Hepatocyte (in vitro differentiated cells): ENCODE measurements around the gene PIK3R6. TPM values are rescaled to one million over a fixed set of nuclear protein-coding genes. Genes with fewer than 3 reads are reported as not detected.

Experiments used
- DNase-seq: peaks from one replicate; pipeline ENCODE4 v3.0.0-alpha.2; 2016; ENCODE audit warnings: low spot score
- H2AFZ ChIP-seq: fragments of 200-600 bp; sonication (generic); 2 replicates; pipeline ENCODE4 v1.6.0; 2016; ENCODE audit warnings: antibody characterized with exemption, mild to moderate bottlenecking
- H3K27ac ChIP-seq: fragments of 200-600 bp; sonication (generic); 2 replicates; pipeline ENCODE4 v1.5.1; 2016; ENCODE audit warnings: mild to moderate bottlenecking
- H3K27me3 ChIP-seq: fragments of 200-600 bp; sonication (generic); 2 replicates; pipeline ENCODE4 v1.6.1; 2016
- H3K36me3 ChIP-seq: fragments of 200-600 bp; sonication (generic); replicated peaks from 2 replicates; pipeline ENCODE4 v1.5.1; 2016; ENCODE audit warnings: low read depth; ENCODE audit not compliant: insufficient read depth
- H3K4me1 ChIP-seq: fragments of 200-600 bp; sonication (generic); 2 replicates; pipeline ENCODE4 v1.5.1; 2016; ENCODE audit warnings: mild to moderate bottlenecking, moderate library complexity; ENCODE audit not compliant: insufficient read depth
- H3K4me2 ChIP-seq: fragments of 200-600 bp; sonication (generic); 2 replicates; pipeline ENCODE4 v1.6.0; 2016
- H3K4me3 ChIP-seq: fragments of 200-600 bp; sonication (generic); 2 replicates; pipeline ENCODE4 v1.5.1; 2016; ENCODE audit warnings: mild to moderate bottlenecking
- H3K79me2 ChIP-seq: fragments of 200-600 bp; sonication (generic); 2 replicates; pipeline ENCODE4 v1.6.0; 2017; ENCODE audit warnings: mild to moderate bottlenecking
- H3K9me2 ChIP-seq: fragments of 200-600 bp; sonication (generic); replicated peaks from 2 replicates; pipeline ENCODE4 v1.6.0; 2017; ENCODE audit warnings: mild to moderate bottlenecking; ENCODE audit not compliant: insufficient read depth
- H3K9me3 ChIP-seq: fragments of 200-600 bp; sonication (generic); 2 replicates; pipeline ENCODE4 v1.5.1; 2016; ENCODE audit warnings: low read depth, mild to moderate bottlenecking
- H4K20me1 ChIP-seq: fragments of 200-600 bp; sonication (generic); 2 replicates; pipeline ENCODE4 v1.6.0; 2016; ENCODE audit warnings: mild to moderate bottlenecking; ENCODE audit not compliant: insufficient read depth, poor library complexity, severe bottlenecking
- EZH2 ChIP-seq: fragments of 200-600 bp; sonication (generic); IDR thresholded peaks from 2 replicates; pipeline ENCODE4 v1.6.1; 2016; ENCODE audit warnings: antibody characterized with exemption, mild to moderate bottlenecking, borderline replicate concordance
- EZH2phosphoT487 ChIP-seq: fragments of 200-600 bp; sonication (generic); IDR thresholded peaks from one replicate; pipeline ENCODE4 v1.6.1; 2018; ENCODE audit warnings: antibody characterized with exemption, mild to moderate bottlenecking, low read depth, moderate library complexity; ENCODE audit not compliant: unreplicated experiment, severe bottlenecking
- WGBS: methylation state at CpG from one replicate; pipeline ENCODE4 v1.1.6; 2016; ENCODE audit warnings: low lambda C conversion rate; ENCODE audit errors: missing lambda C conversion rate; 5-methylcytosine and 5-hydroxymethylcytosine counted together
- polyA plus RNA-seq: library from polyadenylated mRNA; unstranded; fragments of >200 nt; fragmentation: Nextera tagmentation; extraction: Ambion mirVana; gene quantifications from 2 replicates; pipeline ENCODE4 v1.2.1, GENCODE V29; 2016
- total RNA-seq: library from RNA; depleted of rRNA; stranded (reverse); fragments of >200 nt; gene quantifications from 2 replicates; pipeline ENCODE4 v1.2.3, GENCODE V29; 2014
- TF ChIP-seq, protein P1 (sequence below): fragments of 200-600 bp; sonication (generic); IDR thresholded peaks from 2 replicates; pipeline ENCODE4 v1.5.1; 2016; ENCODE audit warnings: antibody characterized with exemption, mild to moderate bottlenecking; ENCODE audit not compliant: poor library complexity

PIK3R6 gene
- total and polyA plus RNA-seq, 2 experiments from 2014 or later, result 0.07 to 0.10 TPM

DNA sequence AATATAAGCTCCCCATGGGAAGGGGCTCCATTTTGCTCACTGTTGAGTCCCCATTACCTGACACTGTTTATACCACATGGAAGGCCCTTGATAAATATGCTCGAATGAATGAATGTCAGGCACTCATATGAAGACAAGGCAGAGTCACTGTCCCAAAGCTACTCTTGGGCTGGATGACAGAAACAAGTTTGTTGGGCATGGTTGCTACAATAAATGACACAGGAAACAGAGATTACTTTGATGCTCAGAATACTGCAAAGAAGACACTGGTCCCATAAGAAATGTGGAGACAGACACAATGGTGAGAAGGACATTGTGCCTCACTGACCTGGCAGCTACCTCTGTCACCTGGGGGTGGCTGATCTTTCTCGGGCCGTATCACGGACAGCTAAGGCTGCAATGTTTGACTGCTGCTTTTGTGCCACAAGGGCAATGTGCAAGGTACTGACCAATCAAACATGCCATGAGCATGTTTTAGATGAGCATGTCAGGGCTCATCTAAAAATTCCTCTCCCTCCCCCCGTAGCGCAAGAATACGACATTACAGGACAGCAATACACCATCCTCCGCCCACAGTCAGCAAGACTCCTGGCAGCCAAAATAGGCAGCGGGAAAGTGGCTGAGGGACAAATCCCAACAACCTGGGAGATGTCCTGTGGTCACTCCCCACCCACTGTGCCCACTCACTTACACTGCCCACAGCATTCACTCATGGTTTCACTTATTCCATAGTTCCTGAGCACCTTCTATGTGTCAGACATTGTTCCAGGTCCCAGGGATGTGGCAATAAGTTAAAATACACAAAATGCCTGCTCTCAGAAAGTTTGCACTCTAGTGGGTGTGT is 5.0 kb downstream of the PIK3R6 start:
- Histone ChIP-seq H3K27ac (no peak overlapping the region), H3K27me3 (no peaks in the 10 kb centered on the region), H3K36me3 (no peaks in the 10 kb centered on the region), H3K4me2 (no peak overlapping the region), H3K9me2 (no peaks in the 10 kb centered on the region), H3K4me1 (no peaks in the 10 kb centered on the region), H3K79me2 (no peaks in the 10 kb centered on the region), H3K9me3 (no peaks in the 10 kb centered on the region), H2AFZ (no peak overlapping the region), H4K20me1 (no peaks in the 10 kb centered on the region), H3K4me3 (no peak overlapping the region)
- no peak for DNase-seq
- WGBS, result 88% methylated on average over 9 of the region's 9 CpGs
- TF ChIP-seq EZH2phosphoT487, result no peak
- TF ChIP-seq EZH2, result no peak
- TF ChIP-seq, protein P1, sequence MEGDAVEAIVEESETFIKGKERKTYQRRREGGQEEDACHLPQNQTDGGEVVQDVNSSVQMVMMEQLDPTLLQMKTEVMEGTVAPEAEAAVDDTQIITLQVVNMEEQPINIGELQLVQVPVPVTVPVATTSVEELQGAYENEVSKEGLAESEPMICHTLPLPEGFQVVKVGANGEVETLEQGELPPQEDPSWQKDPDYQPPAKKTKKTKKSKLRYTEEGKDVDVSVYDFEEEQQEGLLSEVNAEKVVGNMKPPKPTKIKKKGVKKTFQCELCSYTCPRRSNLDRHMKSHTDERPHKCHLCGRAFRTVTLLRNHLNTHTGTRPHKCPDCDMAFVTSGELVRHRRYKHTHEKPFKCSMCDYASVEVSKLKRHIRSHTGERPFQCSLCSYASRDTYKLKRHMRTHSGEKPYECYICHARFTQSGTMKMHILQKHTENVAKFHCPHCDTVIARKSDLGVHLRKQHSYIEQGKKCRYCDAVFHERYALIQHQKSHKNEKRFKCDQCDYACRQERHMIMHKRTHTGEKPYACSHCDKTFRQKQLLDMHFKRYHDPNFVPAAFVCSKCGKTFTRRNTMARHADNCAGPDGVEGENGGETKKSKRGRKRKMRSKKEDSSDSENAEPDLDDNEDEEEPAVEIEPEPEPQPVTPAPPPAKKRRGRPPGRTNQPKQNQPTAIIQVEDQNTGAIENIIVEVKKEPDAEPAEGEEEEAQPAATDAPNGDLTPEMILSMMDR, result no peak

DNA sequence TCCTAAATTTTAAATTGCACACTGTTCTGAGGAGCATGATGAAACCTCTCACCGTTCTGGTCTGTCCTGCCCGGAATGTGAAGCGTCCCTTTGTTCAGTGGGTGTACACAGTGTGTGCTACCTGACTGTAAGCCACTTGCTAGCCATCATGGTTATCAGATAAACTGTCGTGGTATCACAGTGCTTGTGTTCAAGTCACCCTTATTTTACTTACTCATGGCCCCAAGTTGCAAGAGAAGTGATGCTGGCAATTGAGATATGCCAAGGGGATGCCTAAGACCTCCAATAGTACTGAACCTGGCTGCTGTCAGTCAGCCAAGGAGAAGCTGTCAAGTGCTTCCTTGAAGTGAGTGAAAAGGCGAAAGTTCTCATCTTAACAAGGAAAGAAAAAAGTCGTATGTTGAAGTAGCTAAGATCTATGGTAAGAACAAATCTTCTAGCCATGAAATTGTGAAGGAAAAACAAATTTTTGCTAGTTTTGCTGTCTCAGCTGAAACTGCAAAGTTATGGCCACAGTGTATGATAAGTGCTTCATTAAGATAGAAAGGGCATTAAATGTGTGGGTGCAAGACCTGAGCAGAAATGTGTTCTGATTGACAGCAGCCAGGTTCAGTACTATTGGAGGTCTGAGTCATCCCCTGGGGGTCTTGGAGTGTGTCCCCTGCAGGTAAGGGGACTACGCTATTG is 5.8 kb downstream of the PIK3R6 start:
- Histone ChIP-seq H4K20me1 (no peaks in the 10 kb centered on the region), H3K27me3 (no peaks in the 10 kb centered on the region), H3K27ac (no peak overlapping the region), H2AFZ (no peak overlapping the region), H3K79me2 (no peaks in the 10 kb centered on the region), H3K4me3 (no peak overlapping the region), H3K4me2 (no peak overlapping the region), H3K9me3 (no peaks in the 10 kb centered on the region), H3K4me1 (no peaks in the 10 kb centered on the region), H3K9me2 (no peaks in the 10 kb centered on the region), H3K36me3 (no peaks in the 10 kb centered on the region)
- DNase-seq, result no peak
- WGBS, result 82% methylated on average over 7 of the region's 7 CpGs
- TF ChIP-seq, protein P1, result no peak
- TF ChIP-seq EZH2, result no peak
- no peak for TF ChIP-seq EZH2phosphoT487

DNA sequence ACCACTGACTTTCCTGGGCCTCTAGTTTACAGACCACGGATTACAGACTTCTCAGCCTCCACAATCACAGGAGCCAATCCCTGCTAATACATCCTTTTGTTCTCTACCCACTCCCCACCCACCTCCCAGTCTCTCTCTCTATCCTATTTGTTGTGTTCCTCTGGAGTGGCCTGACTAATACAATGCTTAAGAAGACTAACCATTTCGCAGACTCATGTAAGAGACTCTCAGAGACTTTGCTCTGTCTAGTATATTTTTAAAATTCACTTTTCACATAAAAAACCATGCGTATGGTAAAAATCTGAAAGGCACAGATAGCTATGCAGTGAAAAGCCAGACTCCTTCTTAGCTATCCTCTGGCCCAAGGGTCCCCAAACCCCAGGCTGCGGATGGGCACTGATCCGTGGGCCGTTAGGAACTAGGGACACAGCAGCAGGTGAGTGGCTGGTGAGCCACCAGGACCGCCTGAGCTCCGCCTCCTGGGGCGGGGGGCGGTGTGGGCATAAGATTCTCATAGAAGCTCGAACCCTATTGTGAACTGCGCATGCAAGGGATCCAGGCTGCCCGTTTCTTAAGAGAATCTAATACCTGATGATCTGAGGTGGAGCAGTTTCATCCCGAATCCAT is 7.6 kb downstream of the PIK3R6 start:
- H4K20me1 ChIP-seq, result no peaks in the 10 kb centered on the region
- no peak overlapping the region for H2AFZ ChIP-seq
- TF ChIP-seq EZH2phosphoT487, result no peak
- no peak for TF ChIP-seq EZH2
- TF ChIP-seq, protein P1, result no peak
- H3K4me2 ChIP-seq, result no peak overlapping the region
- H3K27me3 ChIP-seq, result no peaks in the 10 kb centered on the region
- no peaks in the 10 kb centered on the region for H3K4me1 ChIP-seq
- no peaks in the 10 kb centered on the region for H3K9me2 ChIP-seq
- H3K79me2 ChIP-seq, result no peaks in the 10 kb centered on the region
- 93% methylated on average over 12 of the region's 14 CpGs for WGBS
- DNase-seq, result no peak
- H3K4me3 ChIP-seq, result no peak overlapping the region
- H3K27ac ChIP-seq, result no peak overlapping the region
- no peaks in the 10 kb centered on the region for H3K9me3 ChIP-seq
- H3K36me3 ChIP-seq, result no peaks in the 10 kb centered on the region
